HEK293 (cell line): ENCODE results near the gene GBX1.

Experiments used
- CTCF ChIA-PET: fragments of 350-600 bp; formaldehyde crosslinking; extraction: SDS; loops from one replicate; lab custom pipeline; 2021; ENCODE audit warnings: antibody characterized with exemption; lab: Yijun Ruan, JAX
- POLR2A ChIA-PET: fragments of 300-600 bp; formaldehyde crosslinking; extraction: SDS; loops from one replicate; lab custom pipeline; 2020; ENCODE audit warnings: antibody characterized with exemption, inconsistent platforms; lab: Yijun Ruan, JAX
- H3K27ac ChIP-seq: fragments of 200-500 bp; sonication (Bioruptor generic); 2 replicates; pipeline ENCODE4 v1.5.1; 2014; ENCODE audit warnings: low read depth, low read length, control low read depth, inconsistent platforms; ENCODE audit errors: extremely low read depth
- H3K36me3 ChIP-seq, 2 experiments: fragments of 200-500 bp in 1 of 2; sonication (Bioruptor generic) in 1 of 2; 1 replicate in 1 of 2; 2 replicates in 1 of 2; pipeline ENCODE4 v1.5.1; 2014 to 2017; ENCODE audit warnings: inconsistent platforms in 2 of 2, low read length in 2 of 2; ENCODE audit not compliant: control insufficient read depth in 2 of 2, insufficient read depth in 1 of 2
- H3K4me1 ChIP-seq: fragments of 200-500 bp; sonication (Bioruptor generic); 2 replicates; pipeline ENCODE4 v1.5.1; 2014; ENCODE audit warnings: mild to moderate bottlenecking, low read length, inconsistent platforms; ENCODE audit not compliant: control insufficient read depth, insufficient read depth
- H3K4me3 ChIP-seq: 2 replicates; pipeline ENCODE4 v1.5.1; 2011; ENCODE audit warnings: low read depth, mild to moderate bottlenecking, control low read depth, low read length, moderate library complexity
- H3K9me3 ChIP-seq: fragments of 200-500 bp; sonication (Bioruptor generic); 2 replicates; pipeline ENCODE4 v1.5.1; 2014; ENCODE audit warnings: low read depth, low read length, inconsistent platforms; ENCODE audit not compliant: control insufficient read depth, insufficient read depth
- GLIS2 ChIP-seq: fragments of 450-650 bp; formaldehyde crosslinking; IDR thresholded peaks from 2 replicates; pipeline ENCODE4 v1.5.1; 2016; ENCODE audit warnings: missing biosample characterization, missing genetic modification characterization
- ZEB2 ChIP-seq: fragments of 450-650 bp; formaldehyde crosslinking; IDR thresholded peaks from 2 replicates; pipeline ENCODE4 v1.5.1; 2016; ENCODE audit warnings: missing biosample characterization, missing genetic modification characterization
- ZFP37 ChIP-seq: fragments of 450-650 bp; formaldehyde crosslinking; IDR thresholded peaks from 2 replicates; pipeline ENCODE4 v1.5.1; 2016; ENCODE audit warnings: missing biosample characterization, missing genetic modification characterization
- ZNF16 ChIP-seq: fragments of 450-650 bp; formaldehyde crosslinking; IDR thresholded peaks from 2 replicates; pipeline ENCODE4 v1.5.1; 2016; ENCODE audit warnings: low read depth, missing biosample characterization, missing genetic modification characterization
- ZNF223 ChIP-seq: fragments of 450-650 bp; formaldehyde crosslinking; IDR thresholded peaks from 2 replicates; pipeline ENCODE4 v1.5.1; 2016; ENCODE audit warnings: missing biosample characterization, missing genetic modification characterization
- ZNF26 ChIP-seq: fragments of 450-650 bp; formaldehyde crosslinking; IDR thresholded peaks from 2 replicates; pipeline ENCODE4 v1.5.1; 2016; ENCODE audit warnings: missing biosample characterization, missing genetic modification characterization
- ZNF292 ChIP-seq: fragments of 450-650 bp; formaldehyde crosslinking; IDR thresholded peaks from 2 replicates; pipeline ENCODE4 v1.5.1; 2016; ENCODE audit warnings: low read depth, missing biosample characterization, missing genetic modification characterization, borderline replicate concordance
- ZNF302 ChIP-seq: fragments of 450-650 bp; formaldehyde crosslinking; IDR thresholded peaks from 2 replicates; pipeline ENCODE4 v1.5.1; 2016; ENCODE audit warnings: missing biosample characterization, missing genetic modification characterization, low read depth
- ZNF416 ChIP-seq: fragments of 450-650 bp; formaldehyde crosslinking; IDR thresholded peaks from 2 replicates; pipeline ENCODE4 v1.5.1; 2016; ENCODE audit warnings: missing biosample characterization, missing genetic modification characterization
- ZNF529 ChIP-seq: fragments of 450-650 bp; formaldehyde crosslinking; IDR thresholded peaks from 2 replicates; pipeline ENCODE4 v1.5.1; 2017; ENCODE audit warnings: missing genetic modification characterization, missing biosample characterization; ENCODE audit not compliant: insufficient replicate concordance
- ZNF600 ChIP-seq: fragments of 450-650 bp; formaldehyde crosslinking; IDR thresholded peaks from 2 replicates; pipeline ENCODE4 v1.5.1; 2016; ENCODE audit warnings: missing biosample characterization, missing genetic modification characterization
- ZNF629 ChIP-seq: fragments of 450-650 bp; formaldehyde crosslinking; IDR thresholded peaks from 2 replicates; pipeline ENCODE4 v1.5.1; 2017; ENCODE audit warnings: missing biosample characterization, missing genetic modification characterization
- ZNF645 ChIP-seq: fragments of 450-650 bp; formaldehyde crosslinking; IDR thresholded peaks from 2 replicates; pipeline ENCODE4; 2016; ENCODE audit warnings: missing biosample characterization, missing genetic modification characterization
- ZNF776 ChIP-seq: fragments of 450-650 bp; formaldehyde crosslinking; IDR thresholded peaks from 2 replicates; pipeline ENCODE4 v1.5.0; 2017; ENCODE audit warnings: missing biosample characterization, missing genetic modification characterization, borderline replicate concordance
- ZNF837 ChIP-seq: fragments of 450-650 bp; formaldehyde crosslinking; IDR thresholded peaks from 2 replicates; pipeline ENCODE4 v1.5.1; 2016; ENCODE audit warnings: missing biosample characterization, missing genetic modification characterization
- ZSCAN18 ChIP-seq: fragments of 450-650 bp; formaldehyde crosslinking; IDR thresholded peaks from 2 replicates; pipeline ENCODE4 v1.5.1; 2016; ENCODE audit warnings: missing biosample characterization, missing genetic modification characterization
- ZSCAN5A ChIP-seq: fragments of 450-650 bp; formaldehyde crosslinking; IDR thresholded peaks from 2 replicates; pipeline ENCODE4 v1.5.1; 2016; ENCODE audit warnings: missing biosample characterization, missing genetic modification characterization

GBX1 gene

GRCh38 chr7:151178236-151178635 lies 10.7 kb upstream of the GBX1 start:
- TF ChIP-seq ZNF776 (tag by site-specific recombination): no peak
- TF ChIP-seq ZNF629 (tag by site-specific recombination): no peak
- no peak for TF ChIP-seq ZNF26 (tag by site-specific recombination)
- TF ChIP-seq ZEB2 (tag by site-specific recombination): no peak
- TF ChIP-seq GLIS2 (tag by site-specific recombination): no peak
- no peak for TF ChIP-seq ZSCAN5A (tag by site-specific recombination)
- TF ChIP-seq ZFP37 (tag by site-specific recombination): no peak
- TF ChIP-seq ZNF837: no peak
- Histone ChIP-seq H3K9me3 (no peaks in the 10 kb centered on the region), H3K27ac (no peak overlapping the region), H3K36me3 (no peaks in the 10 kb centered on the region), H3K4me3 (no peak overlapping the region), H3K4me1 (no peaks in the 10 kb centered on the region)
- ChIA-PET POLR2A (no interaction called here), CTCF (interaction anchor here (0.5 to 1.5 kb wide), 4 partner anchors 8 to 81 kb away, joined by 3 to 4 read pairs (median 4); no protein-coding TSS in a partner anchor)

GRCh38 chr7:151177310-151177709 lies 9.8 kb upstream of the GBX1 start:
- TF ChIP-seq ZNF416 (no peak), ZNF600 (tag by site-specific recombination) (no peak), ZNF223 (tag by site-specific recombination) (no peak)
- no peak overlapping the region for H3K4me3 ChIP-seq
- POLR2A ChIA-PET: no interaction called here
- CTCF ChIA-PET: interaction anchor here (3.2 kb wide), 1 partner anchor 53 kb away, joined by 15 read pairs; no protein-coding TSS in a partner anchor
- no peaks in the 10 kb centered on the region for H3K36me3 ChIP-seq
- H3K27ac ChIP-seq: no peak overlapping the region
- no peaks in the 10 kb centered on the region for H3K9me3 ChIP-seq
- no peaks in the 10 kb centered on the region for H3K4me1 ChIP-seq

- Histone ChIP-seq H3K27ac (no peak overlapping the region), H3K4me1 (no peaks in the 10 kb centered on the region), H3K36me3 (no peaks in the 10 kb centered on the region), H3K9me3 (no peaks in the 10 kb centered on the region), H3K4me3 (no peak overlapping the region)
- ChIA-PET POLR2A (no interaction called here), CTCF (interaction anchor here (1.2 to 3.2 kb wide), 3 partner anchors 52 to 186 kb away, joined by 3 to 15 read pairs (median 5); no protein-coding TSS in a partner anchor)
- no peak for TF ChIP-seq ZNF292 (tag by site-specific recombination)
- no peak for TF ChIP-seq ZSCAN18
- no peak for TF ChIP-seq ZNF302 (tag by site-specific recombination)
- no peak for TF ChIP-seq ZNF645 (tag by site-specific recombination)
- TF ChIP-seq ZNF16 (tag by site-specific recombination): no peak
- TF ChIP-seq ZNF529 (tag by site-specific recombination): no peak
These were observed 8.9 kb upstream of the GBX1 start for GRCh38 chr7:151176401-151176800.
